Measurements from ENCODE around the gene UNC5A. TPM values are rescaled to one million over a fixed set of nuclear protein-coding genes. Genes with fewer than 3 reads are reported as not detected.

UNC5A gene
- total RNA-seq, 4 donors from 2014 or later, result 0.19 TPM; not detected in 3

GRCh38 chr5:176769911-176770310 is 40.4 kb upstream of the UNC5A start:
- no peak for DNase-seq
- Histone ChIP-seq H3K27me3 (peaks cover 0 to 77% (median 0%) of the 10 kb centered on the region in 4 donors), H3K27ac (no peak overlapping the region), H3K4me1 (no peaks in the 10 kb centered on the region), H3K9me3 (peaks cover 0 to 4% (median 0%) of the 10 kb centered on the region in 3 donors), H3K4me3 (no peak overlapping the region), H3K36me3 (no peaks in the 10 kb centered on the region)
- 72 to 74% methylated on average over 8 to 9 of the region's 9 CpGs for WGBS, 2 donors
- TF ChIP-seq POLR2A (IDR thresholded peaks at IDR 0.05) (no peak), CTCF (IDR thresholded peaks at IDR 0.05) (no peak)
- intact Hi-C loops (cut with DNase I), result no loop called here

GRCh38 chr5:176770431-176770830 is 39.9 kb upstream of the UNC5A start:
- H3K36me3 ChIP-seq, result no peaks in the 10 kb centered on the region
- no peak overlapping the region for H3K27ac ChIP-seq
- no peak for TF ChIP-seq POLR2A (IDR thresholded peaks at IDR 0.05)
- TF ChIP-seq CTCF (IDR thresholded peaks at IDR 0.05), result no peak
- H3K9me3 ChIP-seq, result peaks cover 0 to 4% (median 0%) of the 10 kb centered on the region in 3 donors
- WGBS, 2 donors, result 86 to 87% methylated on average over 6 of the region's 8 CpGs
- intact Hi-C loops (cut with DNase I), result no loop called here
- no peaks in the 10 kb centered on the region for H3K4me1 ChIP-seq
- H3K4me3 ChIP-seq, result no peak overlapping the region
- H3K27me3 ChIP-seq, result peaks cover 0 to 83% (median 0%) of the 10 kb centered on the region in 4 donors
- no peak for DNase-seq

GRCh38 chr5:176771102-176771845 is 39.1 kb upstream of the UNC5A start:
- intact Hi-C loops (cut with DNase I), result no loop called here
- no peaks in the 10 kb centered on the region for H3K36me3 ChIP-seq
- 81% methylated on average over 6 to 7 of the region's 8 CpGs for WGBS, 2 donors
- H3K4me3 ChIP-seq, result no peak overlapping the region
- TF ChIP-seq POLR2A (IDR thresholded peaks at IDR 0.05) (no peak), CTCF (IDR thresholded peaks at IDR 0.05) (no peak)
- H3K27me3 ChIP-seq, result peaks cover 0 to 89% (median 0%) of the 10 kb centered on the region in 4 donors
- DNase-seq, result no peak
- no peak overlapping the region for H3K27ac ChIP-seq
- H3K4me1 ChIP-seq, result no peaks in the 10 kb centered on the region
- no peaks in the 10 kb centered on the region for H3K9me3 ChIP-seq

- 74 to 81% methylated on average over 9 to 12 of the region's 13 CpGs for WGBS, 2 donors
- intact Hi-C loops (cut with DNase I), result no loop called here
- H3K4me1 ChIP-seq, result no peaks in the 10 kb centered on the region
- peaks cover 0 to 89% (median 0%) of the 10 kb centered on the region in 4 donors for H3K27me3 ChIP-seq
- H3K4me3 ChIP-seq, result no peak overlapping the region
- no peak for DNase-seq
- no peak overlapping the region for H3K27ac ChIP-seq
- no peaks in the 10 kb centered on the region for H3K36me3 ChIP-seq
- TF ChIP-seq POLR2A (IDR thresholded peaks at IDR 0.05) (no peak), CTCF (IDR thresholded peaks at IDR 0.05) (no peak)
- no peaks in the 10 kb centered on the region for H3K9me3 ChIP-seq
Observed at GRCh38 chr5:176772271-176773210, 37.8 kb upstream of the UNC5A start.
